Colonic mucosa (tissue), 4 donors: Measurements from ENCODE around the gene ASB3. TPM values are rescaled to one million over a fixed set of nuclear protein-coding genes. Genes with fewer than 3 reads are reported as not detected.
A peak's percentile ranks its signal among the peaks of the same experiment; 100 is the strongest.

ENCODE experiments used
- DNase-seq: peaks from one replicate; pipeline ENCODE4 v3.0.0-alpha.2; 2020
- H3K27ac ChIP-seq: fragments of 200-600 bp; one replicate; pipeline ENCODE4 v1.8.0; 2021
- H3K27me3 ChIP-seq: fragments of 200-600 bp; one replicate; pipeline ENCODE4 v1.8.0; 2021
- H3K36me3 ChIP-seq: fragments of 200-600 bp; one replicate; pipeline ENCODE4 v1.8.0; 2021
- H3K4me1 ChIP-seq: fragments of 200-600 bp; one replicate; pipeline ENCODE4 v1.8.0; 2021; ENCODE audit warnings: mild to moderate bottlenecking
- H3K4me3 ChIP-seq: fragments of 200-600 bp; one replicate; pipeline ENCODE4 v1.8.0; 2021
- H3K9ac ChIP-seq, 2 donors: one replicate each; pipeline ENCODE4 v1.7.0; 2013; ENCODE audit warnings: control low read depth in 2 of 2, low read depth in 2 of 2, low read length in 2 of 2
- H3K9me3 ChIP-seq: fragments of 200-600 bp; one replicate; pipeline ENCODE4 v1.8.0; 2021
- intact Hi-C: fragments of 100-400 bp; cut with DNase I; formaldehyde crosslinking; loops from one replicate; pipeline ENCODE4 v1.14.1; 2022
- total RNA-seq, 2 donors: library from RNA; stranded (reverse); fragmentation: NEBNext Ultra II Directional in 1 of 2; extraction: Animal tissue kit (Norgen Biotek cat#: 25700) in 1 of 2; gene quantifications; one replicate each; pipeline ENCODE4 v1.2.1, GENCODE V29; 2021
- TF ChIP-seq, protein P1 (sequence below): fragments of 200-600 bp; IDR thresholded peaks from one replicate; pipeline ENCODE4 v1.8.0; 2022; ENCODE audit warnings: antibody characterized with exemption, mild to moderate bottlenecking
- donor health status: healthy.
- donor health status: DM: no; HTN: no; CAD: no.
- donor health status: DM: no; HTN: no; CAD: no.

The ASB3 gene
- total RNA-seq, 2 donors from 2014 or later, result 9.9 to 12.3 TPM

DNA sequence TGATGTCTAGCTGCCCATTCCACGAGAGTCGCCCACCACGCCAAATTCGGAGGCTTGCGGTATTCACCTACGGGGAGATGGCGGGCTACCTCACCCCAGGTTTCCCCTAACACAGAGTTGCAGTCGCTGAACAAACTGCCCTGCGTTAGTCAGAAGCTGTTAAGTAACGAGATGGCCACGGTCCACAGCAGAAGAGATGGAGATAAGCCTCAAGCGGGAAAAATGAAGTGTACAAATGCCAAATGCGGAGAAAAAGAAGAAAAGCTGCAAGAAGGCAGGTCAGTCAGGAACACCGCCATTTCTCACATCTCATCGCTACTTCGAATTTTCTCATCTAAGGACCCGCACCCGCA is 425 bp downstream of the ASB3 start:
- DNase-seq, result no peak
- H3K9me3 ChIP-seq, result no peaks in the 10 kb centered on the region
- H3K9ac ChIP-seq, result peak overlapping the region; percentile 73 to 97
- intact Hi-C loops, result no loop called here
- H3K4me3 ChIP-seq, result peak overlapping the region; percentile 80
- peak overlapping the region; percentile 80 for H3K27ac ChIP-seq
- peaks cover 6% of the 10 kb centered on the region for H3K4me1 ChIP-seq
- H3K36me3 ChIP-seq, result no peaks in the 10 kb centered on the region
- TF ChIP-seq, protein P1, sequence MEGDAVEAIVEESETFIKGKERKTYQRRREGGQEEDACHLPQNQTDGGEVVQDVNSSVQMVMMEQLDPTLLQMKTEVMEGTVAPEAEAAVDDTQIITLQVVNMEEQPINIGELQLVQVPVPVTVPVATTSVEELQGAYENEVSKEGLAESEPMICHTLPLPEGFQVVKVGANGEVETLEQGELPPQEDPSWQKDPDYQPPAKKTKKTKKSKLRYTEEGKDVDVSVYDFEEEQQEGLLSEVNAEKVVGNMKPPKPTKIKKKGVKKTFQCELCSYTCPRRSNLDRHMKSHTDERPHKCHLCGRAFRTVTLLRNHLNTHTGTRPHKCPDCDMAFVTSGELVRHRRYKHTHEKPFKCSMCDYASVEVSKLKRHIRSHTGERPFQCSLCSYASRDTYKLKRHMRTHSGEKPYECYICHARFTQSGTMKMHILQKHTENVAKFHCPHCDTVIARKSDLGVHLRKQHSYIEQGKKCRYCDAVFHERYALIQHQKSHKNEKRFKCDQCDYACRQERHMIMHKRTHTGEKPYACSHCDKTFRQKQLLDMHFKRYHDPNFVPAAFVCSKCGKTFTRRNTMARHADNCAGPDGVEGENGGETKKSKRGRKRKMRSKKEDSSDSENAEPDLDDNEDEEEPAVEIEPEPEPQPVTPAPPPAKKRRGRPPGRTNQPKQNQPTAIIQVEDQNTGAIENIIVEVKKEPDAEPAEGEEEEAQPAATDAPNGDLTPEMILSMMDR, result no peak
- H3K27me3 ChIP-seq, result no peaks in the 10 kb centered on the region

DNA sequence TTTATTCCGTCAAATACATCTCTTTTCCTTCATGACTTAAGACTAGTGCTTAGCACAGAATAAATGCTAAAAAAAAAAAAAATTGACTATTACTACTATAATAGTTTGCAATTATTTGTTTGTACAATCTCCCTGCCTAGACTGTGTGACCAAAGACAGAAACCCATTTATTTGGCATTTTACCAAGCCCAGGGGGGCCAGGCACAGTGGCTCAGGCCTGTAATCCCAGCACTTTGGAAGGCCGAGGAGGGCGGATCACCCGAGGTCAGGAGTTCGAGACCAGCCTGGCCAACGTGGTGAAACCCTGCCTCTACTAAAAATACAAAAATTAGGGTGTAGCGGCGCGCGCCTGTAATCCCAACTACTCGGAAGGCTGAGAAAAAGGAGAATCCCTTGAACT is 1.4 kb downstream of the ASB3 start:
- Histone ChIP-seq H3K9ac (no peak overlapping the region), H3K9me3 (no peaks in the 10 kb centered on the region), H3K36me3 (no peaks in the 10 kb centered on the region), H3K27ac (no peak overlapping the region), H3K4me1 (peaks cover 6% of the 10 kb centered on the region), H3K4me3 (no peak overlapping the region), H3K27me3 (no peaks in the 10 kb centered on the region)
- intact Hi-C loops, result no loop called here
- no peak for DNase-seq
- TF ChIP-seq, protein P1, result no peak

DNA sequence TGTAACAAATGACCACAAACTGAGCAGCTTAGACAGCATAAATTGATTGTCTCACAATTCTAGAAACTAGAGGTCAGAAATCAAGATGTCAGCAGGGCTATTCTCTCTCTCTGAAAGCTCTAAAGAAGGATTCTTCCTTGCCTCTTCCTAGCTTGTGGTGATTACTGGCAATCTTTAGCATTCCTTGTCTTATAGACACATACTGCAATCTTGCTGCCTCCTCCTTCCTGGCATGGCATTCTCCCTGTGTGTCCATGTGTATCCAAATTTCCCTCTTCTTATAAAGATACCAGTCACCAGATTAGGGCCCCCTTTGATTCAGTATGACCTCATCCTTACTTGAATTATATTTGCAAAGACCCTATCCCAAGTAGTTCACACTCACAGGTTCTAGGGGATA is 2.3 kb downstream of the ASB3 start:
- intact Hi-C loops, result no loop called here
- no peak for DNase-seq

DNA sequence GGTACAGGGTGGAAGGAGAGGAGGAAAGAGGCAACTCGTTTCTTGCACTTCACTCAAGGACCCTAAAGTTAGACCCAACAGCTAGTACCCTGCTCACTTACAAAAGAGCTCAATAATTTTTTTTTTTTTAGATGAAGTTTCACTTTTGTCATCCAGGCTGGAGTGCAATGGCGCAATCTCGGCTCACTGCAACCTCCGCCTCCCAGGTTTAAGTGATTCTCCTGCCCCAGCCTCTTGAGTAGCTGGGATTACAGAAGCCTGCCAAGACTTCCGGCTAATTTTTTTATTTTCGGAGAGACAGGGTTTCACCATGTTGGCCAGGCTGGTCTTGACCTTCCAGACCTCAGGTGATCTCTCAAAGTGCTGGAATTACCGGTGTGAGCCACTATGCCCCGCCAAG is 4.1 kb downstream of the ASB3 start:
- Histone ChIP-seq H3K27ac (no peak overlapping the region), H3K27me3 (no peaks in the 10 kb centered on the region), H3K9ac (no peak overlapping the region), H3K4me3 (no peak overlapping the region), H3K36me3 (no peaks in the 10 kb centered on the region), H3K4me1 (no peaks in the 10 kb centered on the region), H3K9me3 (no peaks in the 10 kb centered on the region)
- TF ChIP-seq, protein P1, result no peak
- intact Hi-C loops, result no loop called here
- DNase-seq, result no peak

More for the DNA sequence above, 2.3 kb downstream of the ASB3 start:
- H3K9ac ChIP-seq, result no peak overlapping the region
- H3K9me3 ChIP-seq, result no peaks in the 10 kb centered on the region
- H3K27me3 ChIP-seq, result no peaks in the 10 kb centered on the region
- H3K4me1 ChIP-seq, result peaks cover 6% of the 10 kb centered on the region
- no peak overlapping the region for H3K4me3 ChIP-seq
- no peak overlapping the region for H3K27ac ChIP-seq
- H3K36me3 ChIP-seq, result no peaks in the 10 kb centered on the region
- TF ChIP-seq, protein P1, result no peak

DNA sequence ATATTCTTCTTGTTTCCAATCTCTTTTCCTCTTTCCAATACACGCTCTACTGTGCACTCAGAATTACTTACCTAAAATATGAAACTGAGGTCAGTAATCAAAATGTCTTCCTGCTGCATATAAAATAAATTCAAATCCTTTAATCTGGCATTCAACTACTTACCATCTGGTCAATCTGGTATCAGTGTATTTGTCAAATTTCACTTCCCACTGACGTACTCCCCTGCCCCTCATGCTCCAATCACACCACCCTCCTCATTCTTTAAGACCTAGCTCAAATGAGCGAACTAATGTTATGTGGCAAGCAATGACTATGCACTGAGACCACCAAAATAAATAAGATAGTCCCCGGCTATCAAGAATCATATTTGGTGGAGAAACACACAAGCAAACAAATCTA is 6.7 kb downstream of the ASB3 start:
- Histone ChIP-seq H3K36me3 (no peaks in the 10 kb centered on the region), H3K9me3 (no peaks in the 10 kb centered on the region), H3K9ac (no peak overlapping the region), H3K27ac (no peak overlapping the region), H3K4me3 (no peak overlapping the region), H3K4me1 (no peaks in the 10 kb centered on the region), H3K27me3 (no peaks in the 10 kb centered on the region)
- no peak for DNase-seq
- TF ChIP-seq, protein P1, result no peak
- intact Hi-C loops, result no loop called here
